Mammary epithelial cell (primary cell): ENCODE measurements around the gene ZBTB46.

ENCODE experiments used
- CTCF ChIP-seq, 2 donors: IDR thresholded peaks in 1 of 2; conservative IDR thresholded peaks in 1 of 2; 2 replicates each; pipeline ENCODE4 v1.5.1; 2011 to 2012; ENCODE audit warnings: inconsistent platforms in 2 of 2, low read length in 2 of 2, mild to moderate bottlenecking in 2 of 2, control low read depth in 1 of 2, low read depth in 1 of 2; ENCODE audit not compliant: insufficient read depth in 1 of 2; ENCODE audit errors: extremely low read depth in 1 of 2
- EZH2 ChIP-seq: IDR thresholded peaks from 2 replicates; pipeline ENCODE4 v1.6.1; 2012; ENCODE audit warnings: low read length, inconsistent platforms, borderline replicate concordance

GRCh38 chr20:63794614-63795013 lies 36.5 kb downstream of the ZBTB46 start:
- TF ChIP-seq CTCF (conservative IDR thresholded peaks at IDR 0.05 in 1 of 2, IDR thresholded peaks at IDR 0.05 in 1 of 2; ENCODE audit: extremely low read depth in 1 of 2, insufficient read depth in 1 of 2, low read depth in 1 of 2, low read length in 2 of 2): no peak
- no peak for TF ChIP-seq EZH2
